Measurements from ENCODE around the gene LMNA.

LMNA gene

GRCh38 chr1:156081917-156082308, 32.6 kb upstream of the LMNA start:
- DNase-seq (ENCODE audit: low read depth in 2 of 2), result no peak

GRCh38 chr1:156082309-156083091, 32.0 kb upstream of the LMNA start, which contains the start of gene MEX3A:
TSS of gene MEX3A (minus strand) at chr1:156082465. CDS start at chr1:156081998, 467 bp downstream.
- peak; percentile 28 to 41 for DNase-seq (ENCODE audit: low read depth in 2 of 2)

DNA sequence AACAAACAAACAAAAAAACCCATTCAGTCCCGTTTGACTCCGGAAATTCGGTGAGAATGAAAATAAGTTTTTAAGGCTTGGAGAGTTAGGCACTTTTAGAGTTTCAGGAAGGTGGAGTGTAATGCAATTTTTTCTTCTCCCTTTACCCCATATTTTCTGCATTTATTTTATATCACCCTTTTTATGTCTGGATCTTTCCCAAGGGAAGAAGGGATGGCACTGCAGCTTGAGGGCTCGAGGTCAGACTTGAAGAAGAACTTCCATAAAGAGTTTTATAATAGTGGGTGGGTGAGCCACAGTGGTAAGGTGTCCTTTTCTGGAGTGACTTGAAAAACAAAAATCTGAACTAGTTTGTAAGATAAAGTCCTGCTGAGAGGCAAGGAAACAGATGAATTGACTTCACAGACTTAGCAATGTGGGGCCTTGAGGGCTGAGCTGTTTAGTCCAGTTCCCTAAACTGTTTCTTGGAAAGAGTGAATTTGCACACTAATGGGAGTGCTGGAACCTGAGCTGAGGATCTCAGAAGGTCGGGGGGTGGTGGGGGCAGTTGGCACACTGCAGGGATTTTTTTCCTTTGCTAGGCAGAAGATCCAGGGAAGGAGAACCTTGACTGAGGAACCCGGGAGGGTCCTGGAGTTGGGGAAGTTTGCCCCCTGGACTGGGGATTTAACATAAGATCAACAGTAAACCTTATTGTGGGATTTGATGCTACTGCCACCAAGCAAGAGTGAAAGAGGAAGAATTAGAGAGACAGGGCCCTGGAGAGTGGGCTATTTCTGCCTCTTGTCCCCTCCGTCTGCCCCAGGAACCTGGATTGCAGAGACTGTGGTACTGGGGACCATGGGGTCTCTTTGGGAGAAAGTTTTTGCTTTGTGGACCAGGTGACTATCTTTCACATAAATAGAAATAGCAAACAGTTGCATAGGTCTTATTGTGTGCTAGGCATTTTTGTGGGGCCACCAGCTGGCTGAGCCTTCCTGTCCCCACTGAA, 30.4 kb upstream of the LMNA start:
- no peak for DNase-seq (ENCODE audit: low read depth in 2 of 2)

GRCh38 chr1:156086256-156086662, 28.3 kb upstream of the LMNA start:
- no peak for DNase-seq (ENCODE audit: low read depth in 2 of 2)

- no peak for DNase-seq (ENCODE audit: low read depth in 2 of 2)
Measured at GRCh38 chr1:156089704-156090103, 24.8 kb upstream of the LMNA start.

DNA sequence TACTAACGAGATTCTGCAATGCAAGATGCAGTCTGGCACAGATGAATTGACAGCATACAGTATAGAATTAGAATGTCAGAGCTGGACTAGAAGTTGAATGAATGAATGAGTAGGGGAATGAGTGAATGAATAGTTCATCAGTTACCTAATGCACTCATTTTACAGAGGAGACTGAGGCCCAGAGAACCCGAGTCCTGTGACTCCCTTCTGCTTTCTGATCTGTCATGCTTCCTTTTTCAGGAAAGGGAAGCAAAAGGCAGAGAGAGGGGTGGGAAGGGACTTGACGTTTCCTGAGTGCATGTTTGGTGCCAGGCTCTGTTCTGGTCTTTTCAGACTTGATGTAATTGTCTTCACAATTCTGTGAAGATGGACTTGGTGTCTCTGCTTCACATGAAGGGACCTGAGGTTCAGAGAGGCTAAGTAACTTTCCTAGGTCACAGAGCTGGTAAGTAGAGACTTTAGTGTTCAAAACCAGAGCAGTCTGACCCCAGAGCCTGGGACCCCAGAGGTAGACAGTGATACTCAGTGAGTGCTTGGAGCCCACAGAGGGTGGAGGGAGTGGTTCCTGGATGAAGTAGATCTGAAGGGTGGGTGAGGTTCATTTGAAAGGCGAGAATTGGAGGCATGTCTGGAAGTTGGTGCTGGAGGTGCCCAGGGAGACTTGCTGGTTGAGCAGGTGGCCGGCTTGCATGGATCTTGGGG, 24.2 kb upstream of the LMNA start:
- no peak for DNase-seq (ENCODE audit: low read depth in 2 of 2)

DNA sequence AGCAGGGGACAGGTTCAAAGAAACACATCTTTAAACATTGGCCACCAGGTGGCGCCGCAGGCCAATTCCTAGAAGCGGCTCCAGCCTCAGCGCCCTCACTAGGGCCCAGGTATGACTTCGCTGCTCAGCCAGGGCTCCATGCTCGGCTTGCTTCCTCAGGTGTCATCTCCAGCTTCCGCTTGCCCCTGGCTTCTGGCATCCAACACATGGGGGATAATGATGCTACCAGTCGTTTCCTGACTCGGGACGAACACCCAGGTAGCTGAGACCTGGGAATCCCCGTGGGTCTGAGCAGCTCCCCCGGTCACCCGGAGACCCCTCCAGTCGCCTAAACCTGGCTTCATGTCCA, 23.7 kb upstream of the LMNA start:
- peak; percentile 76 to 84 for DNase-seq (ENCODE audit: low read depth in 2 of 2)

GRCh38 chr1:156091610-156092009, 22.9 kb upstream of the LMNA start:
- no peak for DNase-seq (ENCODE audit: low read depth in 2 of 2)

- no peak for DNase-seq (ENCODE audit: low read depth in 2 of 2)
Measured at GRCh38 chr1:156095906-156096508, 18.5 kb upstream of the LMNA start.

DNA sequence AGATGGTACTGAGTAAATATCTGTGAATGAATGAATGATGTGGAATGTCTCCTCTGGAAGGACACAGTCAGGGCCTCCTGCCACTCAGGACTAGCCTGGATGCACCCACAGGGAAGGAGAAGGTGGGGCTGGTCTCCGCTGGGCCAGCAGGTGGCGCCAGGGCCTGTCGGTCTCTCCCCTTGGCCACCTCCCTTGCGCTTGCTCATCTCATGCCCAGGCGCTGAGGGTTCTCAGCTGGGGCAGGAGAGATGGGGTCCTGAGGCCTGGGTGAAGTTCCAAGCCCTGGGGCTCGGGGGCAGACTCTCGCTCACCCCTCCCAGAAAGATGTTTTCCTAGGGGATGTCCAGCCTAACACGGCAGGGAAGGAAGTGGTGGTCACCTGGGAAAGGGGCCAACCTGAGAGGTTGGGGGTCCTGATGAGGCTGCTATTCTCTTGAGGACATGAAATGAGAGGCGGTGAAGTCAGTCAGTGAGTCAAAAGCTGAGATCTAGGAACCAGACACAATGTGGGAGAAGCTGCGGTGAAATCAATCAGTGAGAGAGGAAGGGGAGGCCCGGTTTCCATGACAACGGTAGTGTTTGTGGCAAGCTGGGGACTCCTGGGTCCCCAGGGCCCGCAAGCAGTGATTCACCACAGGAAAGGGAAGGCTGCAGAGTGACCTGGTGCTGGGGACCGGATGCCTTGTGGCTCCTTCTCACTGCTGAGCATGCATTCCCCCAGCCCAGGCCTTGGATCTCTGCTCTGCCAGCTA, 17.7 kb upstream of the LMNA start:
- DNase-seq (ENCODE audit: low read depth in 2 of 2), result peak; percentile 72 to 73

GRCh38 chr1:156097499-156098178, 16.9 kb upstream of the LMNA start:
- DNase-seq (ENCODE audit: low read depth in 2 of 2), result no peak

GRCh38 chr1:156098784-156099183, 15.7 kb upstream of the LMNA start:
- DNase-seq (ENCODE audit: low read depth in 2 of 2), result no peak

- no peak for DNase-seq (ENCODE audit: low read depth in 2 of 2)
Measured at GRCh38 chr1:156099282-156099681, 15.2 kb upstream of the LMNA start.

DNA sequence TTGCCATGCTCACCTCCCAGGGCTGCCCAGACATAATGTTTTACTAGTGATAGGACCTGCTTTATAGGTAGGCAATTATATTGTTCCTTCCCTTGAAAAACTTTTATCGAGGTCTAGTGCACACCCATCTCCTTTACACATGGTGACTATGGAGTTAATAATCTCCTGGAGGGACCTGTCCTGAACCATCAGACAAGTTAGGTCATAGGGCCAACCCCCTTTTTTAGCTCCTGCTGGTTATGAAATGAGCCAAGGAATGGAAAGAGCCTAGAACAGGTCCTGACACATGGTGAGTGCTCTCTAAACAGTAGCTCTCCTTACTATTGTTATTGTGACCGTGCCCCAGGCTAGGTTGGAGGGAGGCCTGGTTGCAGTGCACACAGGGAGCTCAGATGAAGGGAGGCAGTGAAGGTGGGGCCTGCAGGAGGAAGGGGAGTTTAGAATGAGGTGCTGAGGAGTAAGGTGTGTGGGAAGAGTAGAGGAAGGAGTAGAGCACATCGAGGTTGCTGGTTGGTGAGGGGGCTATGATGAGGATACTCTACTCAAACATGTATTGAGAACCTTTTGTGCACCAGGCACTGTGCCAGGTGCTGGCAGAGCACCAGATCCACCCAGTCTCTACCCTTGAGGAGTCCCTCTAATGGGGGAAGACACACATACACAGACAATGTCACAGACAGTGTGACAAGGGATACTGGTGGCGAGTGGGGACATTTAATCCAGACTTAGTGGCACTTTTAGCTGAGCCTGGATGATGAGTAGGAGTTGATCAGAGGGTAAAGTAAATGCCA, 14.1 kb upstream of the LMNA start:
- no peak for DNase-seq (ENCODE audit: low read depth in 2 of 2)

- no peak for DNase-seq (ENCODE audit: low read depth in 2 of 2)
Measured at GRCh38 chr1:156101880-156102279, 12.6 kb upstream of the LMNA start.

- DNase-seq (ENCODE audit: low read depth in 2 of 2), result no peak
Measured at GRCh38 chr1:156102633-156103511, 11.6 kb upstream of the LMNA start.

DNA sequence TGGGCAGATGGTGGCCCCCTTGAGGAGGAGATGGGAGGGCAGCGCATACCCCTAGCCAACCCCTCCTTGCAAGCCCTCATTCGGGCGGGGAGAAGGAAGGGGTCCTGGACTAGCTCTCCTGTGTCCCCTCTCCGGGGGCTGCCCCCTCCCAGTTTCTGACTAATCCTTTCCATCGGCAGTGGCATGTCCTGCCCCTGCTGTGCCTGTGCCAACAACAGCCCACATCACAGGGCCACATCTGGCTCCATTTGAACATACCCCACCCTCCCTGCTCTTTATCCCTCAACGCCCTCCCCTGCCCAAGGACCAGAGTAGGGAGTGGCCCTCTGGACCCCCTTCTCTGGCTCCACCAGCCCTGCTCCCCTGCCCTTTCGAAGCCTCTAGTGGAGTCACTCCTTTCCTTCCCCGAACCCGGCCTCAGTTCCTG, 11.0 kb upstream of the LMNA start:
- no peak for DNase-seq (ENCODE audit: low read depth in 2 of 2)

- DNase-seq (ENCODE audit: low read depth in 2 of 2), result no peak
Measured at GRCh38 chr1:156104065-156104810, 10.3 kb upstream of the LMNA start.

All from stimulated activated CD8-positive, alpha-beta memory T cell treated with anti-CD3 and anti-CD28 coated beads, Interleukin-2, amount 100 ng/mL, for 1 hour (primary cell).